K562 (cell line): ENCODE measurements around the gene DTNB. TPM values are rescaled to one million over a fixed set of nuclear protein-coding genes. Genes with fewer than 3 reads are reported as not detected.

Experiments
- ARHGAP35 ChIP-seq: fragments of 450-650 bp; IDR thresholded peaks from 2 replicates; pipeline ENCODE4 v1.6.1; 2018; ENCODE audit not compliant: partially characterized antibody
- CC2D1A ChIP-seq: fragments of 450-650 bp; IDR thresholded peaks from 2 replicates; pipeline ENCODE4 v1.6.1; 2017; ENCODE audit warnings: mild to moderate bottlenecking
- ETV1 ChIP-seq: fragments of 450-650 bp; conservative IDR thresholded peaks from 2 replicates; pipeline ENCODE4 v1.6.1; 2016; ENCODE audit warnings: missing genetic modification characterization, control low read depth, low read depth, missing compliant biosample characterization
- GABPA ChIP-seq: fragments of 200-800 bp; sonication (Bioruptor generic); conservative IDR thresholded peaks from 2 replicates; pipeline ENCODE4 v1.6.1; 2016; ENCODE audit warnings: low read depth, missing genetic modification characterization, missing compliant biosample characterization
- HCFC1 ChIP-seq: IDR thresholded peaks from 2 replicates; pipeline ENCODE4 v1.6.1; 2012; ENCODE audit warnings: low read depth, low read length, improper control_type of control experiment
- KLF6 ChIP-seq: fragments of 250-450 bp; sonication (Bioruptor Pico); IDR thresholded peaks from 2 replicates; pipeline ENCODE4 v1.4.0; 2020; ENCODE audit warnings: mild to moderate bottlenecking, moderate library complexity, borderline replicate concordance
- POLR2AphosphoS5 ChIP-seq: IDR thresholded peaks from 2 replicates; pipeline ENCODE4 v1.6.1; 2011; ENCODE audit warnings: mild to moderate bottlenecking, low read depth, low read length, moderate library complexity; ENCODE audit not compliant: control insufficient read depth, insufficient read depth
- POLR2H ChIP-seq: IDR thresholded peaks from 2 replicates; pipeline ENCODE4 v1.6.1; 2016; ENCODE audit warnings: missing genetic modification characterization, low read depth, mild to moderate bottlenecking, control low read depth, missing compliant biosample characterization, moderate library complexity
- PYGO2 ChIP-seq: fragments of 450-650 bp; IDR thresholded peaks from 2 replicates; pipeline ENCODE4 v1.6.1; 2016; ENCODE audit warnings: mild to moderate bottlenecking, missing genetic modification characterization, moderate library complexity, missing compliant biosample characterization
- TAF15 ChIP-seq: fragments of 200-400 bp; formaldehyde crosslinking; IDR thresholded peaks from 2 replicates; pipeline ENCODE4 v1.6.1; 2017; ENCODE audit warnings: mild to moderate bottlenecking, low read depth, low read length, moderate library complexity
- TCF7 ChIP-seq: sonication (generic); IDR thresholded peaks from 2 replicates; pipeline ENCODE4 v1.6.1; 2016; ENCODE audit warnings: antibody characterized with exemption, borderline replicate concordance
- polyA plus RNA-seq, 8 experiments: library from polyadenylated mRNA; depleted of rRNA in 4 of 8; stranded (reverse) in 5 of 8; unstranded in 3 of 8; fragments of >200 nt; fragmentation: Nextera tagmentation in 2 of 8; fragmentation: Illumina TruSeq in 1 of 8; extraction: Ambion mirVana in 2 of 8; extraction: Trizol in 1 of 8; gene quantifications; 2 replicates each; pipeline versions ENCODE4 v1.2.1 to v1.2.3, GENCODE V29; 2011 to 2014; ENCODE audit warnings: inconsistent platforms in 1 of 8, missing spikeins in 1 of 8
- total RNA-seq, 7 experiments: library from RNA; depleted of rRNA in 6 of 7; stranded (reverse); fragments of >200 nt in 6 of 7; fragmentation: Illumina TruSeq in 2 of 7; extraction: Trizol in 2 of 7; gene quantifications; 2 replicates each; pipeline versions ENCODE4 v1.2.1 to v1.2.3, GENCODE V29; 2011 to 2021; ENCODE audit warnings: low replicate concordance in 1 of 7
- TF ChIP-seq, protein P1 (sequence below): fragments of 450-650 bp; IDR thresholded peaks from one replicate; pipeline ENCODE4 v1.6.1; 2018; ENCODE audit warnings: mild to moderate bottlenecking, moderate library complexity; ENCODE audit not compliant: partially characterized antibody

Gene DTNB
- total and polyA plus RNA-seq, 9 of the 15 experiments (the other 6 are each of a cell fraction or from before 2014, with no cell fraction given): 0.18 to 2.0 (median 0.77) TPM; not detected in 2

- no peak for TF ChIP-seq POLR2H (tag)
- TF ChIP-seq TCF7: no peak
- TF ChIP-seq, protein P1, sequence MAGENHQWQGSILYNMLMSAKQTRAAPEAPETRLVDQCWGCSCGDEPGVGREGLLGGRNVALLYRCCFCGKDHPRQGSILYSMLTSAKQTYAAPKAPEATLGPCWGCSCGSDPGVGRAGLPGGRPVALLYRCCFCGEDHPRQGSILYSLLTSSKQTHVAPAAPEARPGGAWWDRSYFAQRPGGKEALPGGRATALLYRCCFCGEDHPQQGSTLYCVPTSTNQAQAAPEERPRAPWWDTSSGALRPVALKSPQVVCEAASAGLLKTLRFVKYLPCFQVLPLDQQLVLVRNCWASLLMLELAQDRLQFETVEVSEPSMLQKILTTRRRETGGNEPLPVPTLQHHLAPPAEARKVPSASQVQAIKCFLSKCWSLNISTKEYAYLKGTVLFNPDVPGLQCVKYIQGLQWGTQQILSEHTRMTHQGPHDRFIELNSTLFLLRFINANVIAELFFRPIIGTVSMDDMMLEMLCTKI: no peak
- peak; percentile 56; the same call in 1 of the 2 replicates for TF ChIP-seq ETV1 (tag)
- no peak for TF ChIP-seq ARHGAP35
- TF ChIP-seq POLR2AphosphoS5: no peak
- TF ChIP-seq TAF15: no peak
- no peak for TF ChIP-seq KLF6 (CRISPR knock-in tag)
- TF ChIP-seq CC2D1A: no peak
- no peak for TF ChIP-seq PYGO2
- peak; percentile 42; the same call in 1 of the 2 replicates for TF ChIP-seq GABPA (tag)
- no peak for TF ChIP-seq HCFC1
Measured at GRCh38 chr2:25417715-25418369, 255.5 kb downstream of the DTNB start (continued).
